ENCODE results near the gene INVS.

Gene INVS

DNA sequence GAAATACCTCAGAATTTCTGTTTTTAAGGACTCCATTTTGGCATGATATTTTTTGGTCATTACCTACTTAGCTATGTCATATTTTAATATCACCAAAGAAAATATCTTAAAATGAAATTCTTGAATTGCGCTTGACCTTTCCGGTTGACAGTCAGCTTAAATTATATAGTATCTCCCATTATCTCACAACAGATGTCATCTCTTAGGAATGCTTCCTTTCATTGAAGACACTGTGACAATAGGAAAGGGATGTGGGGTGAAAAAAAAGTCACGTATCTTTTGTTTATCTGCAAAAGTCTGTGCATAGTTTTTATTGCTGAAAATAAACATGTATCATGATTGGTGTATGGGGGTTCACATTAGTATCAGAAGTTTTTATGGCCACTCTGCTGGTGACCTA is 105.8 kb downstream of the INVS start:
- no peak for DNase-seq
- Histone ChIP-seq H3K27me3 (ENCODE audit: insufficient read depth, low read length, poor library complexity) (no peaks in the 10 kb centered on the region), H3K27ac (ENCODE audit: low read length) (no peak overlapping the region), H2AFZ (ENCODE audit: low read depth, low read length) (no peak overlapping the region), H3K36me3 (ENCODE audit: insufficient read depth, low read length) (no peaks in the 10 kb centered on the region), H4K20me1 (ENCODE audit: insufficient read depth, low read length) (no peaks in the 10 kb centered on the region), H3K4me1 (ENCODE audit: insufficient read depth, low read length) (no peaks in the 10 kb centered on the region), H3K79me2 (ENCODE audit: insufficient read depth, low read length) (no peaks in the 10 kb centered on the region), H3K9me3 (ENCODE audit: insufficient read depth, low read length, severe bottlenecking) (no peaks in the 10 kb centered on the region), H3K4me2 (ENCODE audit: insufficient read depth, low read length) (no peak overlapping the region), H3K4me3 (ENCODE audit: low read depth in 1 of 2, low read length in 2 of 2) (no peak overlapping the region), H3K9ac (ENCODE audit: low read depth, low read length) (no peak overlapping the region)
- no peak for ATAC-seq (ENCODE audit: insufficient read depth, low read depth)
- TF ChIP-seq EZH2 (IDR thresholded peaks at IDR 0.05; ENCODE audit: borderline replicate concordance, low read depth, low read length, severe bottlenecking) = no peak
- TF ChIP-seq CTCF (IDR thresholded peaks at IDR 0.05; ENCODE audit: borderline replicate concordance, extremely low read depth, low read length, poor library complexity, severe bottlenecking) = no peak

GRCh38 chr9:100206899-100207298 is 107.9 kb downstream of the INVS start:
- H4K20me1 ChIP-seq (ENCODE audit: insufficient read depth, low read length) = no peaks in the 10 kb centered on the region
- ATAC-seq (ENCODE audit: insufficient read depth, low read depth) = no peak
- no peak overlapping the region for H2AFZ ChIP-seq (ENCODE audit: low read depth, low read length)
- H3K4me2 ChIP-seq (ENCODE audit: insufficient read depth, low read length) = no peak overlapping the region
- H3K9ac ChIP-seq (ENCODE audit: low read depth, low read length) = no peak overlapping the region
- no peaks in the 10 kb centered on the region for H3K79me2 ChIP-seq (ENCODE audit: insufficient read depth, low read length)
- DNase-seq = no peak
- no peaks in the 10 kb centered on the region for H3K4me1 ChIP-seq (ENCODE audit: insufficient read depth, low read length)
- no peak overlapping the region for H3K4me3 ChIP-seq (ENCODE audit: low read depth in 1 of 2, low read length in 2 of 2)
- no peaks in the 10 kb centered on the region for H3K36me3 ChIP-seq (ENCODE audit: insufficient read depth, low read length)
- H3K9me3 ChIP-seq (ENCODE audit: insufficient read depth, low read length, severe bottlenecking) = no peaks in the 10 kb centered on the region
- no peak for TF ChIP-seq CTCF (IDR thresholded peaks at IDR 0.05; ENCODE audit: borderline replicate concordance, extremely low read depth, low read length, poor library complexity, severe bottlenecking)
- no peak for TF ChIP-seq EZH2 (IDR thresholded peaks at IDR 0.05; ENCODE audit: borderline replicate concordance, low read depth, low read length, severe bottlenecking)
- no peak overlapping the region for H3K27ac ChIP-seq (ENCODE audit: low read length)
- no peaks in the 10 kb centered on the region for H3K27me3 ChIP-seq (ENCODE audit: insufficient read depth, low read length, poor library complexity)

GRCh38 chr9:100208673-100209072 is 109.6 kb downstream of the INVS start:
- no peaks in the 10 kb centered on the region for H4K20me1 ChIP-seq (ENCODE audit: insufficient read depth, low read length)
- no peak overlapping the region for H3K4me3 ChIP-seq (ENCODE audit: low read depth in 1 of 2, low read length in 2 of 2)
- H3K36me3 ChIP-seq (ENCODE audit: insufficient read depth, low read length) = no peaks in the 10 kb centered on the region
- DNase-seq (no peak), ATAC-seq (ENCODE audit: insufficient read depth, low read depth) (no peak)
- no peak overlapping the region for H2AFZ ChIP-seq (ENCODE audit: low read depth, low read length)
- no peak overlapping the region for H3K9ac ChIP-seq (ENCODE audit: low read depth, low read length)
- H3K4me2 ChIP-seq (ENCODE audit: insufficient read depth, low read length) = no peak overlapping the region
- H3K27ac ChIP-seq (ENCODE audit: low read length) = no peak overlapping the region
- H3K27me3 ChIP-seq (ENCODE audit: insufficient read depth, low read length, poor library complexity) = no peaks in the 10 kb centered on the region
- no peaks in the 10 kb centered on the region for H3K9me3 ChIP-seq (ENCODE audit: insufficient read depth, low read length, severe bottlenecking)
- TF ChIP-seq CTCF (IDR thresholded peaks at IDR 0.05; ENCODE audit: borderline replicate concordance, extremely low read depth, low read length, poor library complexity, severe bottlenecking) (no peak), EZH2 (IDR thresholded peaks at IDR 0.05; ENCODE audit: borderline replicate concordance, low read depth, low read length, severe bottlenecking) (no peak)
- no peaks in the 10 kb centered on the region for H3K79me2 ChIP-seq (ENCODE audit: insufficient read depth, low read length)
- H3K4me1 ChIP-seq (ENCODE audit: insufficient read depth, low read length) = no peaks in the 10 kb centered on the region

- Histone ChIP-seq H3K27ac (ENCODE audit: low read length) (no peak overlapping the region), H3K9ac (ENCODE audit: low read depth, low read length) (no peak overlapping the region), H4K20me1 (ENCODE audit: insufficient read depth, low read length) (no peaks in the 10 kb centered on the region), H3K27me3 (ENCODE audit: insufficient read depth, low read length, poor library complexity) (no peaks in the 10 kb centered on the region), H3K36me3 (ENCODE audit: insufficient read depth, low read length) (0 out of 2 replicates have a peak, but pooled peaks cover 7% of the 10 kb centered on the region), H3K4me2 (ENCODE audit: insufficient read depth, low read length) (no peak overlapping the region), H3K4me3 (ENCODE audit: low read depth in 1 of 2, low read length in 2 of 2) (no peak overlapping the region), H3K79me2 (ENCODE audit: insufficient read depth, low read length) (no peaks in the 10 kb centered on the region), H3K4me1 (ENCODE audit: insufficient read depth, low read length) (no peaks in the 10 kb centered on the region), H3K9me3 (ENCODE audit: insufficient read depth, low read length, severe bottlenecking) (no peaks in the 10 kb centered on the region), H2AFZ (ENCODE audit: low read depth, low read length) (no peak overlapping the region)
- TF ChIP-seq EZH2 (IDR thresholded peaks at IDR 0.05; ENCODE audit: borderline replicate concordance, low read depth, low read length, severe bottlenecking) (no peak), CTCF (IDR thresholded peaks at IDR 0.05; ENCODE audit: borderline replicate concordance, extremely low read depth, low read length, poor library complexity, severe bottlenecking) (no peak)
- ATAC-seq (ENCODE audit: insufficient read depth, low read depth) = no peak
- no peak for DNase-seq
These were observed 112.4 kb downstream of the INVS start for GRCh38 chr9:100211476-100211875.
